Amniotic epithelial cell (primary cell): ENCODE results near the gene ATP2B1.

Experiments used
- DNase-seq: peaks from one replicate; pipeline ENCODE4 v3.0.0-alpha.2; 2010; ENCODE audit warnings: low read depth

Gene ATP2B1

GRCh38 chr12:89539426-89540223 lies 169.0 kb downstream of the ATP2B1 start:
- no peak for DNase-seq

- no peak for DNase-seq
Measured at GRCh38 chr12:89538897-89539296, 169.7 kb downstream of the ATP2B1 start.
